Measurements from ENCODE around the gene HNRNPL. TPM values are rescaled to one million over a fixed set of nuclear protein-coding genes. Genes with fewer than 3 reads are reported as not detected.
"Not testable (repeated sequence)": the region's sequence is repeated elsewhere in the genome, so short reads cannot be mapped to it uniquely, and the experiment has no call there.

Gene HNRNPL
- total and polyA plus RNA-seq, 2 of the 8 experiments (the other 6 are each of a cell fraction or from before 2014, with no cell fraction given): 404 to 779 TPM

DNA sequence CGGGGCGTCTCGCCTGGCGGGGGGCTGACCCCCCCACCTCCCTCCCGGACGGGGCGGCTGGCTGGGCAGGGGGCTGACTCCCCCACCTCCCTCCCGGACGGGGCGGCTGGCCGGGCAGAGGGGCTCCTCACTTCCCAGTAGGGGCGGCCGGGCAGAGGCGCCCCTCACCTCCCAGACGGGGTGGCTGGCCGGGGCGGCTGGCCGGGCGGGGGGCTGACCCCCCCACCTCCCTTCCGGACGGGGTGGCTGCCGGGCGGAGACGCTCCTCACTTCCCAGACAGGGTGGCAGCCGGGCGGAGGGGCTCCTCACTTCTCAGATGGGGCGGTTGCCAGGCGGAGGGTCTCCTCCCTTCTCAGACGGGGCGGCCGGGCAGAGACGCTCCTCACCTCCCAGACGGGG is 52.0 kb downstream of the HNRNPL start:
- H2BK12ac ChIP-seq (ENCODE audit: low read depth, low read length); DNase-seq (ENCODE audit: low read depth in 1 of 2, low spot score in 2 of 2); H3K4me2 ChIP-seq (ENCODE audit: insufficient read depth in 1 of 2, low read depth in 2 of 2, low read length in 2 of 2); H3K27ac ChIP-seq (ENCODE audit: low read depth, low read length); H3K14ac ChIP-seq (ENCODE audit: insufficient read length); H3K23ac ChIP-seq (ENCODE audit: insufficient read length); H3K56ac ChIP-seq (replicated peaks; ENCODE audit: insufficient read length, low read depth, low read length); H3K79me1 ChIP-seq (ENCODE audit: low read depth, low read length); H3K23me2 ChIP-seq (ENCODE audit: low read depth, low read length); FAIRE-seq; H2BK20ac ChIP-seq (ENCODE audit: low read length); H2BK5ac ChIP-seq (ENCODE audit: low read depth, low read length); H2BK120ac ChIP-seq (replicated peaks; ENCODE audit: low read depth, low read length); H3K79me2 ChIP-seq (ENCODE audit: control insufficient read depth in 1 of 2, insufficient read depth in 2 of 2, low read length in 2 of 2); CTCF ChIA-PET (ENCODE audit: partially characterized antibody); H3K4ac ChIP-seq (replicated peaks; ENCODE audit: insufficient read length, low read depth, low read length); H3K18ac ChIP-seq (ENCODE audit: extremely low read depth, low read length); POLR2A ChIA-PET (ENCODE audit: partially characterized antibody); H4K20me1 ChIP-seq (replicated peaks in 1 of 2; ENCODE audit: control insufficient read depth in 1 of 2, insufficient read depth in 2 of 2, low read length in 2 of 2); H2AK5ac ChIP-seq (ENCODE audit: low read depth, low read length); H2AFZ ChIP-seq (ENCODE audit: low read length); H3K9me3 ChIP-seq (ENCODE audit: insufficient read depth in 2 of 2, low read depth in 1 of 2, low read length in 1 of 2); H3K36me3 ChIP-seq (ENCODE audit: control insufficient read depth in 2 of 4, insufficient read depth in 4 of 4, low read length in 3 of 4); H4K8ac ChIP-seq (ENCODE audit: extremely low read depth, insufficient read depth, low read length); H3K27me3 ChIP-seq (replicated peaks in 1 of 4; ENCODE audit: control insufficient read depth in 3 of 4, extremely low read depth in 1 of 4, insufficient read depth in 3 of 4, low read length in 3 of 4); H4K5ac ChIP-seq (ENCODE audit: insufficient read length, low read depth, low read length); H2BK15ac ChIP-seq (ENCODE audit: low read length); H4K91ac ChIP-seq (replicated peaks; ENCODE audit: insufficient read length, low read length); H3K9ac ChIP-seq (replicated peaks in 1 of 4; ENCODE audit: extremely low read depth in 1 of 4, low read depth in 3 of 4, low read length in 3 of 4); H3K4me1 ChIP-seq (replicated peaks in 1 of 4; ENCODE audit: control insufficient read depth in 3 of 4, insufficient read depth in 4 of 4, low read length in 3 of 4); H3K4me3 ChIP-seq (ENCODE audit: extremely low read depth in 1 of 4, insufficient read depth in 2 of 4, low read depth in 3 of 4, low read length in 4 of 4): not testable (repeated sequence)
- no CpG with 5 or more reads among the region's 33 CpGs for WGBS, 2 experiments (ENCODE audit: extremely low coverage in 1 of 2, insufficient coverage in 1 of 2, insufficient read length in 1 of 2, insufficient replicate concordance in 2 of 2, low coverage in 1 of 2, low lambda C conversion rate in 2 of 2, missing lambda C conversion rate in 1 of 2)

Data from H1 (cell line).